Measurements from ENCODE around the gene KDELR3. TPM values are rescaled to one million over a fixed set of nuclear protein-coding genes. Genes with fewer than 3 reads are reported as not detected.

Gene KDELR3
- total RNA-seq, 1 experiment from 2014 or later, result 6.4 TPM

DNA sequence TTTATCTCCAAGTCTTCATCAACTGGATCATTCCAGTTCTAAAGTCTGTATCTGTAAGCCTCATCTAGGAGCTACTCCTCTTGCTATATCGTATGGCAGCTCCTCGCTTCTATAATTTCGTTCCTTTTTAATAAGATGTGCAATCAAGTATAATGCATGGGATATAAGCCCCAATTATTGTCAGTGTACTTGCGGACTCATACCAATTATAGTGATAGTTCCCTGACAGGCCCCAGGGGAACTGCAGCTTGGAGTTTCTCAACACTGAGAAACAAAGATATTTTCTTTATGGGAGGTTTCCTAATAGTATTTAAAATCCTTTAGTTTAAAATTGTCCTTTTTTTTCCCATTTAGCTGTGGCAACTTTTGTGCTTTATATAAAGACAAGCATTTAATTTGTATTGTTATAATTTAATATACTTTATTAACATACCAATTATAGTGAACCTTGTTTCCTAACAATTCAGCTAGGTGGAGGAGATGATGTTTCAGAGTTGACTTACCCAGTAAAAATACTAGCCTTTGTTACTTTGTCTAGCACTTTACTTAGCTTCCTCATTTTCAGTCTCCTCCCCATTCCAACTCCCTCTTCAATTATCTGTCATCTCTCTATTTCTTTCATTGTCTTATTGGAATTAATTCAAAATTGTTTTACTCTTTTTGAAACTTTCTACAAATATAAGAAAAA lies 63.5 kb downstream of the KDELR3 start:
- no TSS peak for BruUV-seq (replicated peaks)
- Mint-ChIP-seq H3K36me3 (ENCODE audit: insufficient read depth, unreplicated experiment) (no peaks in the 10 kb centered on the region), H3K27me3 (ENCODE audit: insufficient read depth, unreplicated experiment) (no peaks in the 10 kb centered on the region), H3K4me1 (ENCODE audit: insufficient read depth, unreplicated experiment) (peaks cover 6% of the 10 kb centered on the region), H3K27ac (ENCODE audit: low read depth, unreplicated experiment) (no peak overlapping the region), H3K4me3 (ENCODE audit: unreplicated experiment) (no peak overlapping the region), H3K9me3 (ENCODE audit: unreplicated experiment) (no peaks in the 10 kb centered on the region)
- CTCF ChIA-PET, result interaction anchor here (0.6 kb wide), 2 partner anchors 309 to 390 kb away, joined by 3 read pairs; no protein-coding TSS in a partner anchor
- DNase-seq (ENCODE audit: unreplicated experiment), result no peak
- intact Hi-C loops (cut with micrococcal nuclease), result no loop called here
- TF ChIP-seq, protein P1, sequence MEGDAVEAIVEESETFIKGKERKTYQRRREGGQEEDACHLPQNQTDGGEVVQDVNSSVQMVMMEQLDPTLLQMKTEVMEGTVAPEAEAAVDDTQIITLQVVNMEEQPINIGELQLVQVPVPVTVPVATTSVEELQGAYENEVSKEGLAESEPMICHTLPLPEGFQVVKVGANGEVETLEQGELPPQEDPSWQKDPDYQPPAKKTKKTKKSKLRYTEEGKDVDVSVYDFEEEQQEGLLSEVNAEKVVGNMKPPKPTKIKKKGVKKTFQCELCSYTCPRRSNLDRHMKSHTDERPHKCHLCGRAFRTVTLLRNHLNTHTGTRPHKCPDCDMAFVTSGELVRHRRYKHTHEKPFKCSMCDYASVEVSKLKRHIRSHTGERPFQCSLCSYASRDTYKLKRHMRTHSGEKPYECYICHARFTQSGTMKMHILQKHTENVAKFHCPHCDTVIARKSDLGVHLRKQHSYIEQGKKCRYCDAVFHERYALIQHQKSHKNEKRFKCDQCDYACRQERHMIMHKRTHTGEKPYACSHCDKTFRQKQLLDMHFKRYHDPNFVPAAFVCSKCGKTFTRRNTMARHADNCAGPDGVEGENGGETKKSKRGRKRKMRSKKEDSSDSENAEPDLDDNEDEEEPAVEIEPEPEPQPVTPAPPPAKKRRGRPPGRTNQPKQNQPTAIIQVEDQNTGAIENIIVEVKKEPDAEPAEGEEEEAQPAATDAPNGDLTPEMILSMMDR (IDR thresholded peaks at IDR 0.05; ENCODE audit: unreplicated experiment), result no peak
- POLR2A ChIA-PET, result interaction anchor here (0.7 to 0.8 kb wide), 3 partner anchors 9 to 280 kb away, joined by 3 to 5 read pairs (median 3); no protein-coding TSS in a partner anchor

Other genes with a start within 250 kb of the KDELR3 start
- 58.7 and 69.1 TPM in 2 replicates for gene TMEM184B, start 195.1 kb upstream of the KDELR3 start, total RNA-seq (2022)
- gene CSNK1E, start 150.7 kb upstream of the KDELR3 start, total RNA-seq (2022), result 354 and 425 TPM in 2 replicates
- not detected in 2 replicates for gene KCNJ4, start 12.9 kb upstream of the KDELR3 start, total RNA-seq (2022)
- gene DDX17, start 38.2 kb downstream of the KDELR3 start, total RNA-seq (2022), result 322 and 422 TPM in 2 replicates
- gene DMC1, start 102.1 kb downstream of the KDELR3 start, total RNA-seq (2022), result 0.56 and 1.4 TPM in 2 replicates
- 2.3 and 2.6 TPM in 2 replicates for gene FAM227A, start 188.3 kb downstream of the KDELR3 start, total RNA-seq (2022)
- 40.6 and 42.1 TPM in 2 replicates for gene CBY1, start 188.5 kb downstream of the KDELR3 start, total RNA-seq (2022)
- gene TOMM22, start 213.9 kb downstream of the KDELR3 start, total RNA-seq (2022), result 60.4 and 71.5 TPM in 2 replicates
- 84.9 and 86.9 TPM in 2 replicates for gene JOSD1, start 232.8 kb downstream of the KDELR3 start, total RNA-seq (2022)
- 62.5 and 66.4 TPM in 2 replicates for gene GTPBP1, start 237.8 kb downstream of the KDELR3 start, total RNA-seq (2022)